AG09309 (cell line): Measurements from ENCODE around the gene CALN1.

Experiments
- DNase-seq: peaks from one replicate; pipeline ENCODE4 v3.0.0-alpha.2; 2010; ENCODE audit warnings: low read depth
- H3K4me3 ChIP-seq: 2 replicates; pipeline ENCODE4 v1.5.1; 2011; ENCODE audit warnings: mild to moderate bottlenecking, low read depth, low read length, moderate library complexity; ENCODE audit not compliant: control insufficient read depth
- TF ChIP-seq, protein P1 (sequence below): IDR thresholded peaks from 2 replicates; pipeline ENCODE4 v1.5.1; 2011; ENCODE audit warnings: mild to moderate bottlenecking, low read depth, low read length, inconsistent platforms; ENCODE audit not compliant: insufficient read depth, control insufficient read depth; ENCODE audit errors: missing control alignments

The CALN1 gene

GRCh38 chr7:72196176-72196575 is 216.0 kb downstream of the CALN1 start:
- DNase-seq: no peak
- H3K4me3 ChIP-seq: no peak overlapping the region
- TF ChIP-seq, protein P1, sequence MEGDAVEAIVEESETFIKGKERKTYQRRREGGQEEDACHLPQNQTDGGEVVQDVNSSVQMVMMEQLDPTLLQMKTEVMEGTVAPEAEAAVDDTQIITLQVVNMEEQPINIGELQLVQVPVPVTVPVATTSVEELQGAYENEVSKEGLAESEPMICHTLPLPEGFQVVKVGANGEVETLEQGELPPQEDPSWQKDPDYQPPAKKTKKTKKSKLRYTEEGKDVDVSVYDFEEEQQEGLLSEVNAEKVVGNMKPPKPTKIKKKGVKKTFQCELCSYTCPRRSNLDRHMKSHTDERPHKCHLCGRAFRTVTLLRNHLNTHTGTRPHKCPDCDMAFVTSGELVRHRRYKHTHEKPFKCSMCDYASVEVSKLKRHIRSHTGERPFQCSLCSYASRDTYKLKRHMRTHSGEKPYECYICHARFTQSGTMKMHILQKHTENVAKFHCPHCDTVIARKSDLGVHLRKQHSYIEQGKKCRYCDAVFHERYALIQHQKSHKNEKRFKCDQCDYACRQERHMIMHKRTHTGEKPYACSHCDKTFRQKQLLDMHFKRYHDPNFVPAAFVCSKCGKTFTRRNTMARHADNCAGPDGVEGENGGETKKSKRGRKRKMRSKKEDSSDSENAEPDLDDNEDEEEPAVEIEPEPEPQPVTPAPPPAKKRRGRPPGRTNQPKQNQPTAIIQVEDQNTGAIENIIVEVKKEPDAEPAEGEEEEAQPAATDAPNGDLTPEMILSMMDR: no peak

- TF ChIP-seq, protein P1: no peak
Measured at GRCh38 chr7:72190919-72191318, 221.2 kb downstream of the CALN1 start.

DNA sequence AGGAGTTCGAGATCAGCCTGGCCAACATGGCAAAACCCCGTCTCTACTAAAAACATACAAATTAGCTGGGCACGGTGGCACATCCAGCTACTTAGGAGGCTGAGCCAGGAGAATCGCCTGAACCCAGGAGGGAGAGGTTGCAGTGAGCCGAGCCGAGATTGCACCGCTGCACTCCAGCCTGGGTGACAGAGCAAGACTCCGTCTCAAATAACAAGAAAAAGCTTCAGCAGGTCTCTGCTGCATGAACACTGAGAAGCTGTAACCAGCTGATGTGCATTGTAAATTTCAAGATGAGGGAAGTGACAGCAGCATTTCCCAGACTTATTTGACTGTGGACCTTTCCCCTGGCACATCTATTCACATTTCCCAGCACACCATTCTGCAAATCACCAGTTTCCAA is 222.0 kb downstream of the CALN1 start:
- no peak overlapping the region for H3K4me3 ChIP-seq
- DNase-seq: no peak
- TF ChIP-seq, protein P1: no peak

More at GRCh38 chr7:72190919-72191318, 221.2 kb downstream of the CALN1 start:
- no peak overlapping the region for H3K4me3 ChIP-seq
- DNase-seq: no peak

- no peak overlapping the region for H3K4me3 ChIP-seq
- TF ChIP-seq, protein P1: no peak
- DNase-seq: no peak
Measured at GRCh38 chr7:72187179-72187578, 225.0 kb downstream of the CALN1 start.

DNA sequence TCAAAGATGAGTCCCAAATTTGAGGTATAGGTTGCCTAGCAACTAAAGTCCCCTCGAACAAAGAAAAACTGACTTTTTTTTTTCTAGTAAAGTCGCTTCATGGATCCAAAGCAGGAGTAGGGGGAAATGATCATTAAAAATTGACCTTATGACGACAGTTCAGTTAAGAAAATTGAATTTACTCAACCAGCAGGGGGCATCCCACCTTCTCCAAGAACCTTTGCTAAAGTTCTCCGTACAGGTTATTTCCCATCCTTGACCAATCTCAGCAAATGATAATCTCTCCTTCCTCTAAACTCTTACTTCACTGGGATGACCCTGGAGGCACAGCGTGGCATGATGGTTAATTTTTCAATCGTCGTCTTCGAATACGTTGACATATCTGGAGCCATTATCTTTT is 228.3 kb downstream of the CALN1 start:
- no peak for DNase-seq
- TF ChIP-seq, protein P1: no peak
- no peak overlapping the region for H3K4me3 ChIP-seq

DNA sequence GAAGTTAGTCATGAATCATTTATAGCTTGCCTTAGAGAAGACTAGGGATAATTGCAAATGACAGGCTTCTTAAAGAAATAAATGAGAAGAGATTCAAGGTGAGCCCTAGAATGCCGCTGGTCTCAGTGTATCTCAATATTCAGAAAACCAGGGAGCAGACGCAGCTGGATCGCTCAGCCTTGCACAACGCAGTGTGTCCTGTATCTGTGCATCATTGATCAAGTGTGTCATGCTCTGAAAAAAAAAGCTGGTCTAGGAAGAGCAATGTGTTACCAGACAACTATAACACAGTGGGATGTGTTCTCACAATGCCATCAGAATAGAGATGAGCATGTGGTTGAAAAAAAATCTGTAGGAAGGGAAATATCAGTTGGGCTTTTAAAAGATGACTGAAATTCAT is 230.1 kb downstream of the CALN1 start:
- no peak for DNase-seq
- H3K4me3 ChIP-seq: no peak overlapping the region
- TF ChIP-seq, protein P1: no peak

- TF ChIP-seq, protein P1: no peak
Measured at GRCh38 chr7:72176875-72177274, 235.3 kb downstream of the CALN1 start.

More at GRCh38 chr7:72176875-72177274, 235.3 kb downstream of the CALN1 start:
- no peak overlapping the region for H3K4me3 ChIP-seq
- no peak for DNase-seq
